AG09319 (cell line): ENCODE results near the gene MYO9B.

Source experiments
- DNase-seq: peaks from one replicate; pipeline ENCODE4 v3.0.0-alpha.2; 2010; ENCODE audit warnings: low read depth; ENCODE audit errors: extremely low read depth
- CTCF ChIP-seq: IDR thresholded peaks from 2 replicates; pipeline ENCODE4 v1.5.1; 2011; ENCODE audit warnings: low read depth, mild to moderate bottlenecking, inconsistent platforms, low read length, moderate library complexity

MYO9B gene

GRCh38 chr19:17080440-17080801, 4.8 kb downstream of the MYO9B start:
- TF ChIP-seq CTCF: no peak

GRCh38 chr19:17081672-17082630, 6.4 kb downstream of the MYO9B start:
- no peak for DNase-seq
- TF ChIP-seq CTCF: no peak

More at GRCh38 chr19:17080440-17080801, 4.8 kb downstream of the MYO9B start:
- DNase-seq: no peak

GRCh38 chr19:17086120-17086519, 10.5 kb downstream of the MYO9B start:
- no peak for TF ChIP-seq CTCF

GRCh38 chr19:17086834-17087233, 11.3 kb downstream of the MYO9B start:
- DNase-seq: no peak
- no peak for TF ChIP-seq CTCF

More at GRCh38 chr19:17086120-17086519, 10.5 kb downstream of the MYO9B start:
- DNase-seq: no peak

GRCh38 chr19:17088552-17088951, 13.0 kb downstream of the MYO9B start:
- DNase-seq: no peak
- TF ChIP-seq CTCF: no peak

- DNase-seq: no peak
- TF ChIP-seq CTCF: no peak
Observed at GRCh38 chr19:17090583-17090982, 15.0 kb downstream of the MYO9B start.

GRCh38 chr19:17091758-17092333, 16.3 kb downstream of the MYO9B start:
- no peak for DNase-seq
- no peak for TF ChIP-seq CTCF
